ENCODE data around the gene AIM2.

Gene AIM2

DNA sequence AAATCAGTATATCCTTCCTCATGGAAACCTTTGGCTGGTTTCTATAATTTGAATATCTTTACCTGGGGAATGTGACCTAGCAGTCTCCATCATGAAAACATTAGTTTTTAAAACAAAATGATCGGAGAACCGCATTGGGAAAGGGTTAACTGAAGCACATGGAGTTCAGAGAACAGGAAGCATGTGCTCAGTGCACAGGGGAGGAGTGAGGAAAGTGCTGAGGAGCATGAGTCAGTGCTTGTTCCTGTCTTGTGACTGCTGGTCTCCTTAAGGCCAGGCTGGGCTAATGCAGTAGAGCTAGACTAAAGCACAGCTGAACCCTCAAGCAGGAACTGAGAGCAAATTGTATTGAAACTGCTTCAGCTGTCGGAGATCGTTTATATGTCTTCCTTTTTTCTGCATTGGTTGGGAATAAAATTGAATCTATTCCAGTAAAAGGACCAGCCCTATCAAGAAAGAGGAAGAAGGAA lies 61.1 kb downstream of the AIM2 start:
- peak; percentile 21 to 60 (median 44) for DNase-seq (ENCODE audit: low read depth in 3 of 3)

DNA sequence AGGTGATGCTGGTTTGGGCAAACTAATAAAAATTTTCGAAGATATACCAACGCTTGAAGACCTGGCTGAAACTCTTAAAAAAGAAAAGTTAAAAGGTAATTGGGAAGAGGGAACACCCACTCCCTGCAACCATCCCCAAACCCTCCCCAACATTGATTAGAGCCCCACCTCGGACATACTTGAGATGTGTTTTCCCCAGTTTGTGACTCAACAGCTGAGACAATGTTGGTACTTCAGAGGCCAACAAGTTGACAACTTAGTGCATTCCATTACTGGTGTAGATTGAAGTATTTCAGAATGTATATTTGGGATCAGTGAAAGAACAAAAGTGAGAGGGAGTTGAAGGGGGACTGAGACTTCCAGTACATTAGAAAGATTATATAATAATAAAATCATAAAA lies 61.7 kb downstream of the AIM2 start:
- DNase-seq (ENCODE audit: low read depth in 3 of 3), result no peak

DNA sequence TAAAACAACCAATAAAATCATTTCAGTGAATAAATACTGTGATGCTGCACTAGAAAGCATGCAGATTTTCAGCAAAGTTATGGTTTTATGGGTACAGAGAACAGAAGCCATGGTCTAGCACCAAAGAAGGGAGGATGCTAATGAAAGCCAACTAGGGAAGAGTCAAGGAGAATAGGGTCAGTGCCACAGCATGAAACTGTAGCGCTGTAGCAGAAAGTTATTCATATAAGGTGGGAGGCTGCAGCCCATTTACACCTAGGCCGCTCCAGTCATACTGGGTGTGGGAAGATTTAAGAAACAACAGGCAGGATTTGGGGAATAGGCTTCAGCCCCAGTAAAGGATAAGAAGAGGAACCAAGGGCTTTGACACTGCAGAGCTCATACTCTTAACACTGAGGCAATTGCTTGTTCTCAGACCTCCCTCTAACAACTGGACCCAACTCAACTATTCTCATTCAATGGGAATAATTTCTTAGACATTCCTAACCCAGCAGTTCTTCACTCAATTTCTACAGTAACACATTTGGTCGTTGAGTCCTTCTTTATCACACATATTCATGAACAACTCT lies 62.5 kb downstream of the AIM2 start:
- DNase-seq (ENCODE audit: low read depth in 3 of 3), result no peak

DNA sequence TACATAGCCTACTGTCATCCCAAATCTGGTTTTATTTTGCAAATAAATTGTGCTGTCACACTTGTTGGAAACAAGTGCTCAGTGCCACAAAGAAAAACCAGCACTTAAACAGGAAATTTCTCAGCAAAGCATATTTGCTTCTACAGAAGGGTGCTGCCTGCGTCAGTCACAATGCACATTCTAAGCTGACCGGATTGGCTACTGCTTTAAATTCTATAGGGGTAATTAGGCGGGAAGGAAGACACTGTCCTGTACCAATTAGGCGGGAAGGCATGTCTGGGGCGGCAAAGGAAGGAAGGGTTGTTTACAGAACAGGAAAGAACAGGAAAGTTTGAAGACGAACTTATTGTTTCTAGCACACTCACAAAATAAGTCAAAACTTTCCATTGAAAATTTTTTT lies 64.1 kb downstream of the AIM2 start:
- peak in 1 of 3 experiments; percentile 27 for DNase-seq (ENCODE audit: low read depth in 3 of 3)

Measured in stimulated activated CD4-positive, alpha-beta T cell treated with anti-CD3 and anti-CD28 coated beads, TNF-alpha, amount 100 ng/mL, for 4 hours (primary cell).